ENCODE results near the gene VSTM4.
A peak's percentile ranks its signal among the peaks of the same experiment; 100 is the strongest.

The VSTM4 gene

DNA sequence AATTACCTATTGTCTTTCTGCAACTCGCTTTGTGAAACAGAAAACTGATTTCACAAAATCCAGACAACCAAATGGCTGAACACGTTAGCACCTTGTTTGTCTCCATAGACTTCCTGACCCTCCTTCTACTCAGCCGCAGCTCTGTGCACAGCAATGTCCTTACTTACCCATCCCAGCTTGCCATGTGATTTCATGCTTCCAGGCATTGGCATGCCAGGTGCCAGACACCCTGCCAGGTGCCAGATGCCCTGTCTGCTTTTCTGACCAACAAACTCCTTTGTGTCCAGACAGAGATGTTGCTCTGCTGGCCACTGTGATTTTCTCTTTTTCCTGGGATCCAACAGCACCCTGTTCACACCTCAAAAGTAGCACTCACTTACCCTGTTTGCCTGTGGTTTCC is 34.6 kb upstream of the VSTM4 start:
- H3K4me3 ChIP-seq (ENCODE audit: low read length) = no peak overlapping the region
- TF ChIP-seq, protein P1, sequence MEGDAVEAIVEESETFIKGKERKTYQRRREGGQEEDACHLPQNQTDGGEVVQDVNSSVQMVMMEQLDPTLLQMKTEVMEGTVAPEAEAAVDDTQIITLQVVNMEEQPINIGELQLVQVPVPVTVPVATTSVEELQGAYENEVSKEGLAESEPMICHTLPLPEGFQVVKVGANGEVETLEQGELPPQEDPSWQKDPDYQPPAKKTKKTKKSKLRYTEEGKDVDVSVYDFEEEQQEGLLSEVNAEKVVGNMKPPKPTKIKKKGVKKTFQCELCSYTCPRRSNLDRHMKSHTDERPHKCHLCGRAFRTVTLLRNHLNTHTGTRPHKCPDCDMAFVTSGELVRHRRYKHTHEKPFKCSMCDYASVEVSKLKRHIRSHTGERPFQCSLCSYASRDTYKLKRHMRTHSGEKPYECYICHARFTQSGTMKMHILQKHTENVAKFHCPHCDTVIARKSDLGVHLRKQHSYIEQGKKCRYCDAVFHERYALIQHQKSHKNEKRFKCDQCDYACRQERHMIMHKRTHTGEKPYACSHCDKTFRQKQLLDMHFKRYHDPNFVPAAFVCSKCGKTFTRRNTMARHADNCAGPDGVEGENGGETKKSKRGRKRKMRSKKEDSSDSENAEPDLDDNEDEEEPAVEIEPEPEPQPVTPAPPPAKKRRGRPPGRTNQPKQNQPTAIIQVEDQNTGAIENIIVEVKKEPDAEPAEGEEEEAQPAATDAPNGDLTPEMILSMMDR (IDR thresholded peaks at IDR 0.05; ENCODE audit: insufficient read depth, low read depth, low read length, missing control alignments) = no peak
- no peak for DNase-seq (ENCODE audit: low read depth)

DNA sequence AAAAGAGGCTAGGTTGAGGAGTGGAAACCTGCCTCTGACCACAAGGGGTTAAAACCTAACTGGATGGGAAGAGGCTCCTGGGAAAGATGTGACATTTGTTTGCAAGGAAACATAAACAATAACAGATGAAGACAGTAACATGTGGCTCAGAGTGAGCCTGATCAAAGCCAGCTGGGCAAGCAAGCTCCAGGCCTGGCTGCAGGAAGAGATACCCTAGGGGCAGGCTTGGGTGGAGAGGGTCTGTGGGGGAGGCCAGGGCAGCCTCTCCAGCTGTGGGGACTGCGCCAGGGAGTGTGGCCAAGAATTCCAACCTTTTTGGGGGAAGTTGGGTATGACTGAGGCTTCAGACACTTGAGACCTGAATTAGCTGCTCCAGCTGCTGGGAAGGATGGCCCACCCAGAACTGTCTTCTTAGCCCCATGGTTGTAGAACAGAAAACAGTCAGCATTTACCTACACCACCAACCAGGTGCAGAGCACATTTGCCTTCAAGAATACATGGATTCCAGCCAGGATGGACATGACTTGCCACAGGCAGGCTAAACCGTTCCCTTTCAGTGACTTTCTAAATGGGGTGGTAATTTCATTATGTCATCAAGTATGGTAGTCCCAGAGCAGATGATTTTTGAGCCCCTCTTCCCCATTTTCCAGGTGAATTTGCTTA is 28.9 kb upstream of the VSTM4 start:
- no peak overlapping the region for H3K4me3 ChIP-seq (ENCODE audit: low read length)
- no peak for DNase-seq (ENCODE audit: low read depth)
- TF ChIP-seq, protein P1 (IDR thresholded peaks at IDR 0.05; ENCODE audit: insufficient read depth, low read depth, low read length, missing control alignments) = no peak

DNA sequence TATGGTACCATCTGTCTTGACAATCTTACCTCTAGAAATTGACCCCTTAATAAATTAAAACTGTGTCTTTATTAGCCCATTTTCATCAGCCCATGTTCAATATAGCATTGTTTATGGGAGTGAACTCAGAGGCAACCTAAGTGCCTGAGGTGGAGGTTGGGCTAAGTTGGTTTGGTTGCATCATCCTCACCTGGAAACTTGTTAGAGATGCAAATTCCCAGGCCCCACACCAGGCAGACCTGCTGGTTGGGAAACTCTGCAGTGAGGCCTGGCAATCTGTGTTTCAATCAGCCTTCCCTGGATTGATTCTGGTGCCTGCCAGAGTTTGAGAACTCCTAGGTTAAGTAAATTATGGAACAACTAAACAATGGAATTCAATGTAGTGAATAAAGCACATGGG is 27.9 kb upstream of the VSTM4 start:
- TF ChIP-seq, protein P1 (IDR thresholded peaks at IDR 0.05; ENCODE audit: insufficient read depth, low read depth, low read length, missing control alignments) = no peak
- peak; percentile 13 for DNase-seq (ENCODE audit: low read depth)

DNA sequence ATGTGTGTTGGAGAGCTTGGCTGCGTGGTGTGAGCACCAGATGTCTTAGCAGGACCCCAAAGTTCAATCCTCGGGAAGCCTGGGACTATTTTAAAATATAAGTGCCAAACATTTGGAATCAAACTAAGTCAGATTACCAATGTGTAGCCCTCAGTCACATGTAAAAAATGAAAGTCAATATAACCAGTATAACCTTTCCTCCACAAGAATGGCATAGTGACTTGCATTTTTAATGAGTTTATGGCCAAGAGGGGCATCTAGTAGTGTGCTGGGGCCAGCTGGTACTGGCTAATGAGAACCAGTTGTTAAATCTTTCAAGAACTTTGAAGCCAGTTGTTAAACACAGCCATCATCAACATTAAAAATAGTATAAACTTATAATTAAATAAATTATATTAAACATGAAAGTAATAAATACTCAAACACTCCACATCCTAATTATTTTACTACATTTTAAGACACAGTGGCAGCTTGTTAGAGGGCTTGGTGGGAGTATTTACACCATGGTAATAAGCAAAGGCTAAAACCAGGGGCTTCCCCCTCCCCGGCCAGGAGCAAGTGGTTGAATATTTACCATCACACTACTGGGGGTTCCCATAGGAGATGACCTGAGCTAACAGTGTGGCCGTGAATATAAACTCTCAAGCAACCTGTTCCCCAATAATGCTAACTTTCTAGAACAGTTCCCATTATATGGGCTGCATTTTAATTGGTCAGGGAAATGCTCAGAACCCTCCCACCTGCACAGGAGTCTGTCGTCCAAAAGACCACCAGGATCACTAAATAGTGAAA is 26.4 kb upstream of the VSTM4 start:
- TF ChIP-seq, protein P1 (IDR thresholded peaks at IDR 0.05; ENCODE audit: insufficient read depth, low read depth, low read length, missing control alignments) = no peak
- no peak for DNase-seq (ENCODE audit: low read depth)
- no peak overlapping the region for H3K4me3 ChIP-seq (ENCODE audit: low read length)

More for the DNA sequence above, 27.9 kb upstream of the VSTM4 start:
- no peak overlapping the region for H3K4me3 ChIP-seq (ENCODE audit: low read length)

DNA sequence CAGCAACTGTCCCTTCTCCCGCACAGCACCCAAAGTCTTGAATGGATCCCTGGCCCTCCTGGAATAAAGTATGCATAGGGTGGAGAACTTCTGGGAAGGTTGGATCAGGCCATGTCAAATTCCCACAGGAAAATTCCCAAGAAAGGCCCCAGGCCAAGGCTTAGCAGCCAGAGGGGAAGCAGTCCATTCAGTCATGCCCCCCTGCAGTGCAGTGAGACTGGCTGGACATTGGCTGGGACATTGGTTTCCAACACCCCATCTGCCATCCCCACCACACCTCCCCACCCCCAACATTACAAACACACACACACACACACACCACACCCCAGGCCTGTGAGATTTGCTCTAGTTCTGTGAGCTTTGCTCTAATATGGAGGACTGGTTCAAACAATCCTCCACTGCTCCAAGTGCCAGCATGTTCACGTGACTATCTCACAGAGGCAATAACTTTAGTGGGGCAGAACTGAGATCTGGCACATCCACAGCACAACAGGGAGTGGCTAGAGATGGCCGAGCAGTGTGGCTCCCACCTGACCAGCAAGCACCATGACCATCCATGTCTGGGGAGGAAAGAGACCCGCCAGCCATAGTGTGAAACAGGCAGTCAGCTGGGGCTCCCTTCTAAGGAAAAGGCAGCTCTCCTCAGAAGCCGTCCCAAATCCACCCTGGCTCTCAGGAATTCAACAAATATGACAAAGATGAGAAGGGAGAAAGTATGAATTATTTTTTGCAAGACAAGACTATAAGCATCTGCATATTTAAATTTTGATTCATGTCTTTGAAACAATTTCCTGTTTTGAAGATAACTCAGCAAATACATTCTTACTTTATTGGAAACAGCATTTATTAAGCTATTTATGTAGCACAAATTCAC is 25.2 kb upstream of the VSTM4 start:
- no peak overlapping the region for H3K4me3 ChIP-seq (ENCODE audit: low read length)
- TF ChIP-seq, protein P1 (IDR thresholded peaks at IDR 0.05; ENCODE audit: insufficient read depth, low read depth, low read length, missing control alignments) = no peak
- no peak for DNase-seq (ENCODE audit: low read depth)

DNA sequence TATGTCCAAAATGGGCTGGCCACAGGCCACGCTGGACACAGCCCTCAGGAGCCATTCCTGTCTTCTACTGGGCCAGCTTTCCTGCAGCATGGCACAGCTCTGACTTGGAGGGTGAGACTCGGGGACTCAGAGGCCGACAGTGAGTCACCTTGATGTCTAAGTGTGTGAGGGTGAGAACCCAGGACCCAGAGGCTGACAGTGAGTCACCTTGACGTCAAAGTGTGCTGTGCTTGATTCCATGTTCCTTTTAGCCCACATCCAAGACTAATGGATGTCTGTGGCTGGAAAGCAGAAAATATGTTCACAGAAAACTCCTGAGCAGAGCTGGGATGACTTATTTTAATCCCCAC is 24.5 kb upstream of the VSTM4 start:
- TF ChIP-seq, protein P1 (IDR thresholded peaks at IDR 0.05; ENCODE audit: insufficient read depth, low read depth, low read length, missing control alignments) = no peak
- H3K4me3 ChIP-seq (ENCODE audit: low read length) = no peak overlapping the region
- DNase-seq (ENCODE audit: low read depth) = peak; percentile 52
